H9 (cell line): ENCODE results near the gene KANSL1L. TPM values are rescaled to one million over a fixed set of nuclear protein-coding genes. Genes with fewer than 3 reads are reported as not detected.
A peak's percentile ranks its signal among the peaks of the same experiment; 100 is the strongest.

Source experiments
- DNase-seq: peaks from one replicate; pipeline ENCODE4 v3.0.0-alpha.2; 2017
- H2AFZ ChIP-seq: one replicate; pipeline ENCODE4 v1.6.1; 2013; ENCODE audit warnings: mild to moderate bottlenecking, low read length, control low read depth, moderate library complexity
- H2AK5ac ChIP-seq: 2 replicates; pipeline ENCODE4 v1.6.1; 2013; ENCODE audit warnings: low read length, control low read depth, mixed read lengths; ENCODE audit not compliant: insufficient read length
- H2BK120ac ChIP-seq: one replicate; pipeline ENCODE4 v1.6.1; 2013; ENCODE audit warnings: low read depth, mild to moderate bottlenecking, low read length, control low read depth, inconsistent platforms; ENCODE audit not compliant: poor library complexity, severe bottlenecking
- H2BK12ac ChIP-seq: 2 replicates; pipeline ENCODE4 v1.6.1; 2013; ENCODE audit warnings: low read length, control low read depth, mixed read lengths, low read depth; ENCODE audit not compliant: insufficient read length
- H2BK15ac ChIP-seq: 2 replicates; pipeline ENCODE4 v1.6.1; 2013; ENCODE audit warnings: low read depth, low read length, control low read depth
- H2BK20ac ChIP-seq: one replicate; pipeline ENCODE4 v1.6.1; 2013; ENCODE audit warnings: low read depth, mild to moderate bottlenecking, low read length, control low read depth, inconsistent platforms; ENCODE audit not compliant: poor library complexity, severe bottlenecking
- H2BK5ac ChIP-seq: 2 replicates; pipeline ENCODE4 v1.6.1; 2013; ENCODE audit warnings: low read length, control low read depth, mixed read lengths; ENCODE audit not compliant: insufficient read length
- H3K14ac ChIP-seq: 2 replicates; pipeline ENCODE4 v1.6.1; 2013; ENCODE audit warnings: low read length, control low read depth; ENCODE audit not compliant: insufficient read depth
- H3K18ac ChIP-seq: 2 replicates; pipeline ENCODE4 v1.6.1; 2013; ENCODE audit warnings: low read depth, mild to moderate bottlenecking, mixed read lengths, low read length, control low read depth; ENCODE audit not compliant: insufficient read length
- H3K23ac ChIP-seq: 2 replicates; pipeline ENCODE4 v1.6.1; 2013; ENCODE audit warnings: low read length, control low read depth, mixed read lengths, low read depth; ENCODE audit not compliant: insufficient read length
- H3K23me2 ChIP-seq: 2 replicates; pipeline ENCODE4 v1.6.1; 2013; ENCODE audit warnings: low read depth, mild to moderate bottlenecking, mixed read lengths, low read length, control low read depth; ENCODE audit not compliant: insufficient read length, poor library complexity, severe bottlenecking
- H3K27ac ChIP-seq: 2 replicates; pipeline ENCODE4 v1.5.1; 2013; ENCODE audit warnings: low read length, control low read depth, mixed read lengths, low read depth; ENCODE audit not compliant: insufficient read length
- H3K27me3 ChIP-seq: 2 replicates; pipeline ENCODE4 v1.6.1; 2013; ENCODE audit warnings: low read length, control low read depth, inconsistent platforms; ENCODE audit not compliant: insufficient read depth
- H3K4ac ChIP-seq: 2 replicates; pipeline ENCODE4 v1.6.1; 2013; ENCODE audit warnings: low read depth, mild to moderate bottlenecking, control low read depth, inconsistent platforms, low read length, moderate library complexity
- H3K4me1 ChIP-seq: 2 replicates; pipeline ENCODE4 v1.6.1; 2013; ENCODE audit warnings: low read length, control low read depth, inconsistent platforms; ENCODE audit not compliant: insufficient read depth
- H3K4me2 ChIP-seq: 2 replicates; pipeline ENCODE4 v1.6.1; 2013; ENCODE audit warnings: low read length, control low read depth, mixed read lengths; ENCODE audit not compliant: insufficient read length, insufficient read depth
- H3K56ac ChIP-seq: 2 replicates; pipeline ENCODE4 v1.6.1; 2013; ENCODE audit warnings: low read depth, mild to moderate bottlenecking, mixed read lengths, low read length, control low read depth; ENCODE audit not compliant: insufficient read length
- H3K79me1 ChIP-seq: 2 replicates; pipeline ENCODE4 v1.6.1; 2013; ENCODE audit warnings: low read depth, mild to moderate bottlenecking, moderate library complexity, low read length, control low read depth, inconsistent platforms; ENCODE audit not compliant: insufficient read depth, poor library complexity, severe bottlenecking
- H3K79me2 ChIP-seq: 2 replicates; pipeline ENCODE4 v1.6.1; 2013; ENCODE audit warnings: low read length, control low read depth, inconsistent platforms; ENCODE audit not compliant: insufficient read depth
- H3K9ac ChIP-seq: 2 replicates; pipeline ENCODE4 v1.6.1; 2013; ENCODE audit warnings: low read length, control low read depth, mixed read lengths; ENCODE audit not compliant: insufficient read length; ENCODE audit errors: extremely low read depth
- H3K9me3 ChIP-seq: one replicate; pipeline ENCODE4 v1.6.1; 2013; ENCODE audit warnings: low read depth, low read length, inconsistent platforms; ENCODE audit not compliant: control insufficient read depth
- H3T11ph ChIP-seq: one replicate; pipeline ENCODE4 v1.6.1; 2013; ENCODE audit warnings: mild to moderate bottlenecking, low read length, control low read depth, inconsistent platforms
- H4K20me1 ChIP-seq: one replicate; pipeline ENCODE4 v1.6.1; 2013; ENCODE audit not compliant: control insufficient read depth, insufficient read length, insufficient read depth
- H4K5ac ChIP-seq: 2 replicates; pipeline ENCODE4 v1.6.1; 2013; ENCODE audit warnings: low read depth, mild to moderate bottlenecking, mixed read lengths, low read length, control low read depth; ENCODE audit not compliant: insufficient read length
- H4K8ac ChIP-seq: replicated peaks from 2 replicates; pipeline ENCODE4 v1.6.1; 2013; ENCODE audit warnings: low read length, control low read depth, mixed read lengths, low read depth; ENCODE audit not compliant: insufficient read length
- H4K91ac ChIP-seq: 2 replicates; pipeline ENCODE4 v1.6.1; 2013; ENCODE audit warnings: low read depth, mild to moderate bottlenecking, moderate library complexity, mixed read lengths, low read length, control low read depth; ENCODE audit not compliant: insufficient read length
- H3K27ac Mint-ChIP-seq, 3 experiments: 2 replicates in 2 of 3; 3 replicates in 1 of 3; pipeline ENCODE4 v1.8.0; 2020 to 2021; ENCODE audit warnings: mixed read lengths in 3 of 3, mild to moderate bottlenecking in 1 of 3, moderate library complexity in 1 of 3
- H3K27me3 Mint-ChIP-seq: 2 replicates; pipeline ENCODE4 v1.8.0; 2021; ENCODE audit warnings: low read depth, mild to moderate bottlenecking, moderate library complexity, mixed read lengths
- H3K36me3 Mint-ChIP-seq, 3 experiments: 2 replicates in 2 of 3; 3 replicates in 1 of 3; pipeline ENCODE4 v1.8.0; 2020 to 2021; ENCODE audit warnings: low read depth in 3 of 3, mixed read lengths in 3 of 3; ENCODE audit not compliant: insufficient read depth in 1 of 3
- H3K4me1 Mint-ChIP-seq, 2 experiments: 2 replicates each; pipeline ENCODE4 v1.8.0; 2020; ENCODE audit warnings: mixed read lengths in 2 of 2
- H3K4me3 Mint-ChIP-seq, 2 experiments: 2 replicates in 1 of 2; 3 replicates in 1 of 2; pipeline ENCODE4 v1.8.0; 2020 to 2021; ENCODE audit warnings: mild to moderate bottlenecking in 2 of 2, mixed read lengths in 2 of 2, moderate library complexity in 1 of 2
- H3K9me3 Mint-ChIP-seq, 2 experiments: 2 replicates in 1 of 2; 3 replicates in 1 of 2; pipeline ENCODE4 v1.8.0; 2020; ENCODE audit warnings: mild to moderate bottlenecking in 2 of 2, mixed read lengths in 2 of 2, moderate library complexity in 1 of 2
- WGBS: extraction: QIAGEN DNeasy Blood & Tissue Kit; methylation state at CpG from one replicate; pipeline ENCODE4 v1.1.7; 2013; ENCODE audit warnings: missing lambda C conversion rate, low lambda C conversion rate, mixed read lengths; ENCODE audit not compliant: insufficient read length; ENCODE audit errors: extremely low coverage; 5-methylcytosine and 5-hydroxymethylcytosine counted together
- total RNA-seq: library from RNA; stranded (reverse); gene quantifications from 2 replicates; pipeline ENCODE4 v1.2.1, GENCODE V29; 2021
- TF ChIP-seq, protein P1 (sequence below): fragments of 200-600 bp; sonication (generic); conservative IDR thresholded peaks from 3 replicates; pipeline ENCODE4 v1.8.0; 2021; ENCODE audit warnings: antibody characterized with exemption, mild to moderate bottlenecking

KANSL1L gene
- total RNA-seq, 1 experiment from 2014 or later = 8.2 TPM

- Histone ChIP-seq H2BK5ac (no peak overlapping the region), H4K8ac (no peak overlapping the region), H3K4ac (no peak overlapping the region), H3K9me3 (no peaks in the 10 kb centered on the region), H3K23me2 (peaks cover 16% of the 10 kb centered on the region), H4K5ac (no peak overlapping the region), H2BK12ac (no peak overlapping the region), H3K14ac (no peak overlapping the region), H3K4me1 (no peaks in the 10 kb centered on the region), H3K18ac (no peak overlapping the region), H3K4me2 (peak overlapping the region; percentile 72), H4K91ac (no peak overlapping the region), H3K27me3 (no peaks in the 10 kb centered on the region), H2AK5ac (no peak overlapping the region), H3K79me1 (no peaks in the 10 kb centered on the region), H2BK120ac (no peak overlapping the region), H3K79me2 (no peaks in the 10 kb centered on the region), H3T11ph (no peak overlapping the region), H2BK15ac (no peak overlapping the region), H3K23ac (no peak overlapping the region), H4K20me1 (no peaks in the 10 kb centered on the region), H3K27ac (no peak overlapping the region), H2AFZ (no peak overlapping the region), H2BK20ac (no peak overlapping the region), H3K9ac (peak overlapping the region; percentile 76), H3K56ac (no peak overlapping the region)
- no peak for DNase-seq
- Mint-ChIP-seq H3K36me3 (peaks cover 0 to 4% (median 0%) of the 10 kb centered on the region in 3 experiments; a peak in 1 of 7 replicates), H3K27ac (peak overlapping the region; percentile 20 to 98 (median 71); a peak in 5 of 7 replicates), H3K9me3 (peaks cover 0 to 4% of the 10 kb centered on the region in 2 experiments; a peak in 4 of 5 replicates), H3K4me1 (peaks cover 22 to 23% of the 10 kb centered on the region in 2 experiments), H3K4me3 (peak overlapping the region; percentile 86 to 97), H3K27me3 (no peaks in the 10 kb centered on the region)
- no CpG with 5 or more reads among the region's 8 CpGs for WGBS
- TF ChIP-seq, protein P1, sequence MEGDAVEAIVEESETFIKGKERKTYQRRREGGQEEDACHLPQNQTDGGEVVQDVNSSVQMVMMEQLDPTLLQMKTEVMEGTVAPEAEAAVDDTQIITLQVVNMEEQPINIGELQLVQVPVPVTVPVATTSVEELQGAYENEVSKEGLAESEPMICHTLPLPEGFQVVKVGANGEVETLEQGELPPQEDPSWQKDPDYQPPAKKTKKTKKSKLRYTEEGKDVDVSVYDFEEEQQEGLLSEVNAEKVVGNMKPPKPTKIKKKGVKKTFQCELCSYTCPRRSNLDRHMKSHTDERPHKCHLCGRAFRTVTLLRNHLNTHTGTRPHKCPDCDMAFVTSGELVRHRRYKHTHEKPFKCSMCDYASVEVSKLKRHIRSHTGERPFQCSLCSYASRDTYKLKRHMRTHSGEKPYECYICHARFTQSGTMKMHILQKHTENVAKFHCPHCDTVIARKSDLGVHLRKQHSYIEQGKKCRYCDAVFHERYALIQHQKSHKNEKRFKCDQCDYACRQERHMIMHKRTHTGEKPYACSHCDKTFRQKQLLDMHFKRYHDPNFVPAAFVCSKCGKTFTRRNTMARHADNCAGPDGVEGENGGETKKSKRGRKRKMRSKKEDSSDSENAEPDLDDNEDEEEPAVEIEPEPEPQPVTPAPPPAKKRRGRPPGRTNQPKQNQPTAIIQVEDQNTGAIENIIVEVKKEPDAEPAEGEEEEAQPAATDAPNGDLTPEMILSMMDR = no peak
These were observed 988 bp upstream of the KANSL1L start for GRCh38 chr2:210172219-210172575.
